ENCODE results near the gene MRPS5.

GRCh38 chr2:95074663-95075439 lies 46.8 kb downstream of the MRPS5 start:
- TF ChIP-seq MYC (IDR thresholded peaks at IDR 0.05; ENCODE audit: low read depth, low read length) (no peak), POLR2A (IDR thresholded peaks at IDR 0.05; ENCODE audit: extremely low read depth, insufficient read length) (no peak), CTCF (IDR thresholded peaks at IDR 0.05; ENCODE audit: low read depth, low read length) (no peak), MAX (IDR thresholded peaks at IDR 0.05; ENCODE audit: low read depth, low read length) (no peak)
